Measurements from ENCODE around the gene CELSR1.

GRCh38 chr22:46484861-46485595, 52.4 kb downstream of the CELSR1 start:
- TF ChIP-seq CTCF (IDR thresholded peaks at IDR 0.05; ENCODE audit: insufficient read depth, low read depth, low read length): no peak
- no peak for TF ChIP-seq EZH2 (IDR thresholded peaks at IDR 0.05; ENCODE audit: insufficient read depth, low read length)
